ENCODE measurements around the gene MAPKAPK2. TPM values are rescaled to one million over a fixed set of nuclear protein-coding genes. Genes with fewer than 3 reads are reported as not detected.

MAPKAPK2 gene
- total RNA-seq, 2 experiments from 2014 or later: 14.5 to 39.9 TPM

- DNase-seq (ENCODE audit: low spot score): peak; percentile 82
- H3K9me3 ChIP-seq (ENCODE audit: low read length): no peaks in the 10 kb centered on the region
- H2AFZ ChIP-seq (ENCODE audit: low read length): peak overlapping the region; percentile 46
- ChIA-PET CTCF (ENCODE audit: unreplicated experiment) (interaction anchor here (0.6 to 1.8 kb wide), 7 partner anchors 10 to 29 kb away, joined by 3 to 8 read pairs (median 4); partner anchors contain the start of gene DYRK3), POLR2A (interaction anchor here (0.6 to 2.7 kb wide), 10 partner anchors 10 to 1131 kb away, joined by 3 to 14 read pairs (median 4); partner anchors contain the start of genes DYRK3, IKBKE and MAPKAPK2)
- peak; percentile 98 for TF ChIP-seq CTCF (conservative IDR thresholded peaks at IDR 0.05; ENCODE audit: low read length)
- TF ChIP-seq EZH2phosphoT487 (IDR thresholded peaks at IDR 0.05; ENCODE audit: borderline replicate concordance, low read depth, low read length): no peak
- peak overlapping the region; percentile 44 for H3K4me3 ChIP-seq (ENCODE audit: low read depth, low read length, poor library complexity, severe bottlenecking)
- H3K4me1 ChIP-seq (ENCODE audit: insufficient read depth, low read length, poor library complexity, severe bottlenecking): peaks cover 18% of the 10 kb centered on the region
- no TSS peak for BruUV-seq (replicated peaks)
- peak overlapping the region; percentile 22 for H3K27ac ChIP-seq (ENCODE audit: low read depth, low read length, poor library complexity, severe bottlenecking)
- intact Hi-C loops (cut with micrococcal nuclease; ENCODE audit: unreplicated experiment): no loop called here
- peak overlapping the region; percentile 62 for H3K4me2 ChIP-seq (ENCODE audit: low read length)
- H4K20me1 ChIP-seq (ENCODE audit: insufficient read depth, low read length): no peaks in the 10 kb centered on the region
- no peaks in the 10 kb centered on the region for H3K9me2 ChIP-seq (ENCODE audit: insufficient read depth, low read length)
- H3K36me3 ChIP-seq (ENCODE audit: insufficient read depth, low read length): no peaks in the 10 kb centered on the region
- H3K79me2 ChIP-seq (ENCODE audit: insufficient read depth, low read depth, low read length): no peaks in the 10 kb centered on the region
Observed at GRCh38 chr1:206658264-206658980, 26.3 kb upstream of the MAPKAPK2 start.

GRCh38 chr1:206658981-206659273 lies 25.8 kb upstream of the MAPKAPK2 start:
- CTCF ChIA-PET (ENCODE audit: unreplicated experiment): interaction anchor here (1.0 to 1.8 kb wide), 5 partner anchors 14 to 46 kb away, joined by 3 to 8 read pairs (median 4); partner anchors contain the start of gene DYRK3
- POLR2A ChIA-PET: interaction anchor here (1.0 to 2.7 kb wide), 4 partner anchors 10 to 269 kb away, joined by 4 to 14 read pairs (median 8); partner anchors contain the start of gene DYRK3

More at GRCh38 chr1:206658981-206659273, 25.8 kb upstream of the MAPKAPK2 start:
- intact Hi-C loops (cut with micrococcal nuclease; ENCODE audit: unreplicated experiment): no loop called here
- Histone ChIP-seq H4K20me1 (ENCODE audit: insufficient read depth, low read length) (no peaks in the 10 kb centered on the region), H3K4me3 (ENCODE audit: low read depth, low read length, poor library complexity, severe bottlenecking) (no peak overlapping the region), H3K27ac (ENCODE audit: low read depth, low read length, poor library complexity, severe bottlenecking) (no peak overlapping the region), H2AFZ (ENCODE audit: low read length) (no peak overlapping the region), H3K4me1 (ENCODE audit: insufficient read depth, low read length, poor library complexity, severe bottlenecking) (peaks cover 23% of the 10 kb centered on the region), H3K9me2 (ENCODE audit: insufficient read depth, low read length) (no peaks in the 10 kb centered on the region), H3K9me3 (ENCODE audit: low read length) (no peaks in the 10 kb centered on the region), H3K4me2 (ENCODE audit: low read length) (peak overlapping the region; percentile 62), H3K79me2 (ENCODE audit: insufficient read depth, low read depth, low read length) (no peaks in the 10 kb centered on the region), H3K36me3 (ENCODE audit: insufficient read depth, low read length) (no peaks in the 10 kb centered on the region)
- no TSS peak for BruUV-seq (replicated peaks)
- DNase-seq (ENCODE audit: low spot score): no peak
- TF ChIP-seq CTCF (conservative IDR thresholded peaks at IDR 0.05; ENCODE audit: low read length) (no peak), EZH2phosphoT487 (IDR thresholded peaks at IDR 0.05; ENCODE audit: borderline replicate concordance, low read depth, low read length) (no peak)

Measured in OCI-LY7 (cell line).